SH-SY5Y (cell line): ENCODE measurements around the gene WSB1.

Experiments used
- GATA2 ChIP-seq: IDR thresholded peaks from 2 replicates; pipeline ENCODE4 v1.6.1; 2011; ENCODE audit warnings: mild to moderate bottlenecking, low read depth, low read length
- GATA3 ChIP-seq: IDR thresholded peaks from 2 replicates; pipeline ENCODE4 v1.6.1; 2011; ENCODE audit warnings: low read depth, mild to moderate bottlenecking, low read length, moderate library complexity

DNA sequence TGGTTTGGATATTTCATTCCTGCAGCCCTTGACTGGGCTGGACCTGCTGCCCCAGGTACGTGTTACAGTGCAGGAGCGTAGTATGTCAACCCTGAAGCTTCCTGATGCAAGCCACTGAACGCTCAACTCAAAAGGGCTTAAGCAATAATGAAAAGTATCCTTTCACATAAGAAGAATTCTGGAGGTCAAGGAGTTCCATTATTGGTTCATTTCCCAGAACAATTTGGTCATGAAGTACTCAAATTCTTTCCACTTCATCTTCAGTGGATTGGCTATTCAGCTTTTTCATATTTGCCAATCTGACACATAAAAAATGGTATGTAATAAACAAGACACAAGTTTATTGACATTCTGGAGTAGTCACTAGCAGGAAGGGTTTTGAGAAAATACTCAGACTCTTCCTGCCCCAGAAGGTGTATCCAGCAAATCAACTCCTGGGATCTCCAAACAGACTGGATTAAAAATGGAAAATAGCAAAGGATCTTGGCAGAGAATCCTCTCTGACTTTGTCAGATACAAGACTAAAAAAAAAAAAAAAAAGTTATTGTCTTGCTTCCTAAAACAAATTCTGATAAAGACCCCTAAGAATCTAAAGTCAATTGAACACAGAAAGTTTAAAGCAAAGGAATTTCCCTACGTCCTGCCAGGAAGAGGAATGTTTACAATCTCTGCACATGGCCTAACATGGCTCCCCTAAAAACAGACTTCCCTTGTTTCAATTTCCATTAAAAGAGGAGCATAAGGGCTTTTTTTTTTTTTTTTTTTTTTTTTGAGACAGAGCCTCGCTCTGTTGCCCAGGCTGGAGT lies 37.5 kb upstream of the WSB1 start:
- TF ChIP-seq GATA2: no peak
- no peak for TF ChIP-seq GATA3
